Lower lobe of right lung (tissue), 2 donors: ENCODE measurements around the gene PICK1. TPM values are rescaled to one million over a fixed set of nuclear protein-coding genes. Genes with fewer than 3 reads are reported as not detected.

Experiments
- ATAC-seq, 2 donors: fragments of 200-7000 bp; cut with Tn5 transposase; one replicate each; pipeline ENCODE4 v1.9.1; 2020 to 2022; ENCODE audit warnings: mild to moderate bottlenecking in 2 of 2, moderate library complexity in 2 of 2
- DNase-seq: peaks from one replicate; pipeline ENCODE4 v3.0.0-alpha.2; 2020
- H3K27ac ChIP-seq: fragments of 200-600 bp; one replicate; pipeline ENCODE4 v1.8.0; 2022
- H3K27me3 ChIP-seq: fragments of 200-600 bp; one replicate; pipeline ENCODE4 v1.8.0; 2022; ENCODE audit warnings: low read depth
- H3K36me3 ChIP-seq: fragments of 200-600 bp; one replicate; pipeline ENCODE4 v1.8.0; 2022; ENCODE audit warnings: mild to moderate bottlenecking
- H3K4me1 ChIP-seq: fragments of 200-600 bp; one replicate; pipeline ENCODE4 v1.8.0; 2022
- H3K4me3 ChIP-seq: fragments of 200-600 bp; one replicate; pipeline ENCODE4 v1.8.0; 2022; ENCODE audit warnings: mild to moderate bottlenecking
- H3K9me3 ChIP-seq: fragments of 200-600 bp; one replicate; pipeline ENCODE4 v1.8.0; 2022
- CTCF ChIP-seq: fragments of 200-600 bp; IDR thresholded peaks from one replicate; pipeline ENCODE4 v1.8.0; 2022; ENCODE audit warnings: antibody characterized with exemption, mild to moderate bottlenecking
- intact Hi-C: fragments of 100-400 bp; cut with DNase I; formaldehyde crosslinking; loops from one replicate; pipeline ENCODE4 v1.11.0; 2022
- total RNA-seq: library from RNA; stranded (reverse); fragmentation: NEBNext Ultra II Directional; extraction: Animal tissue kit (Norgen Biotek cat#: 25700); gene quantifications from one replicate; pipeline ENCODE4 v1.2.1, GENCODE V29; 2021
- donor health status: DM: no; HTN: yes; CAD: no; lungs with severe emphysema.

PICK1 gene
- total RNA-seq, 1 donor from 2014 or later = 35.4 TPM

GRCh38 chr22:38021206-38021605 lies 36.0 kb upstream of the PICK1 start:
- ATAC-seq = no peak
- DNase-seq = no peak
- Histone ChIP-seq H3K4me3 (no peak overlapping the region), H3K9me3 (no peaks in the 10 kb centered on the region), H3K4me1 (peaks cover 19% of the 10 kb centered on the region), H3K27ac (no peak overlapping the region), H3K36me3 (no peaks in the 10 kb centered on the region), H3K27me3 (no peaks in the 10 kb centered on the region)
- no peak for TF ChIP-seq CTCF
- intact Hi-C loops = no loop called here

GRCh38 chr22:38023045-38023444 lies 34.2 kb upstream of the PICK1 start:
- DNase-seq = no peak
- H3K36me3 ChIP-seq = no peaks in the 10 kb centered on the region
- H3K27me3 ChIP-seq = no peaks in the 10 kb centered on the region
- no peak for ATAC-seq
- H3K4me1 ChIP-seq = peaks cover under 1% of the 10 kb centered on the region
- TF ChIP-seq CTCF = no peak
- no peak overlapping the region for H3K4me3 ChIP-seq
- intact Hi-C loops = no loop called here
- no peaks in the 10 kb centered on the region for H3K9me3 ChIP-seq
- no peak overlapping the region for H3K27ac ChIP-seq

GRCh38 chr22:38025514-38025913 lies 31.7 kb upstream of the PICK1 start:
- TF ChIP-seq CTCF = no peak
- ATAC-seq (no peak), DNase-seq (no peak)
- Histone ChIP-seq H3K9me3 (no peaks in the 10 kb centered on the region), H3K27ac (no peak overlapping the region), H3K36me3 (no peaks in the 10 kb centered on the region), H3K4me1 (no peaks in the 10 kb centered on the region), H3K27me3 (no peaks in the 10 kb centered on the region), H3K4me3 (no peak overlapping the region)
- intact Hi-C loops = no loop called here

GRCh38 chr22:38026130-38027111 lies 30.8 kb upstream of the PICK1 start:
- DNase-seq = peak; percentile 25
- Histone ChIP-seq H3K36me3 (no peaks in the 10 kb centered on the region), H3K4me3 (no peak overlapping the region), H3K27me3 (no peaks in the 10 kb centered on the region), H3K27ac (no peak overlapping the region), H3K9me3 (no peaks in the 10 kb centered on the region), H3K4me1 (no peaks in the 10 kb centered on the region)
- no peak for ATAC-seq
- intact Hi-C loops = no loop called here
- no peak for TF ChIP-seq CTCF

GRCh38 chr22:38027487-38027886 lies 29.7 kb upstream of the PICK1 start:
- TF ChIP-seq CTCF = no peak
- intact Hi-C loops = no loop called here
- no peak for ATAC-seq
- H3K36me3 ChIP-seq = no peaks in the 10 kb centered on the region
- H3K9me3 ChIP-seq = no peaks in the 10 kb centered on the region
- H3K4me1 ChIP-seq = no peaks in the 10 kb centered on the region
- H3K4me3 ChIP-seq = no peak overlapping the region
- H3K27me3 ChIP-seq = no peaks in the 10 kb centered on the region
- no peak for DNase-seq
- H3K27ac ChIP-seq = no peak overlapping the region
